ENCODE measurements around the gene DNAH1. TPM values are rescaled to one million over a fixed set of nuclear protein-coding genes. Genes with fewer than 3 reads are reported as not detected.

The DNAH1 gene
- total RNA-seq, 1 experiment from 2014 or later = 8.3 TPM

- H3K79me2 ChIP-seq (ENCODE audit: low read length) = no peaks in the 10 kb centered on the region
- 0 out of 2 replicates have a peak, but pooled peaks cover 5% of the 10 kb centered on the region for H4K20me1 ChIP-seq (ENCODE audit: insufficient read depth, low read depth, low read length)
- no peaks in the 10 kb centered on the region for H3K27me3 ChIP-seq (ENCODE audit: low read length)
- H3K27ac ChIP-seq (ENCODE audit: low read length) = no peak overlapping the region
- H3K9me3 ChIP-seq (ENCODE audit: low read length) = no peaks in the 10 kb centered on the region
- no peak for DNase-seq
- H3K4me1 ChIP-seq (ENCODE audit: low read length) = peaks cover 37% of the 10 kb centered on the region
- H2AFZ ChIP-seq (ENCODE audit: low read length) = no peak overlapping the region
- no peak overlapping the region for H3K4me2 ChIP-seq (ENCODE audit: low read depth, low read length, poor library complexity, severe bottlenecking)
- H3K9ac ChIP-seq (ENCODE audit: low read length) = no peak overlapping the region
- no peak overlapping the region for H3K4me3 ChIP-seq (ENCODE audit: low read length)
- no peaks in the 10 kb centered on the region for H3K36me3 ChIP-seq (ENCODE audit: insufficient read depth, low read length)
- no peaks in the 10 kb centered on the region for H3K9me2 ChIP-seq (replicated peaks; ENCODE audit: insufficient read depth, low read length)
Observed at GRCh38 chr3:52370531-52370930, 54.4 kb downstream of the DNAH1 start.

DNA sequence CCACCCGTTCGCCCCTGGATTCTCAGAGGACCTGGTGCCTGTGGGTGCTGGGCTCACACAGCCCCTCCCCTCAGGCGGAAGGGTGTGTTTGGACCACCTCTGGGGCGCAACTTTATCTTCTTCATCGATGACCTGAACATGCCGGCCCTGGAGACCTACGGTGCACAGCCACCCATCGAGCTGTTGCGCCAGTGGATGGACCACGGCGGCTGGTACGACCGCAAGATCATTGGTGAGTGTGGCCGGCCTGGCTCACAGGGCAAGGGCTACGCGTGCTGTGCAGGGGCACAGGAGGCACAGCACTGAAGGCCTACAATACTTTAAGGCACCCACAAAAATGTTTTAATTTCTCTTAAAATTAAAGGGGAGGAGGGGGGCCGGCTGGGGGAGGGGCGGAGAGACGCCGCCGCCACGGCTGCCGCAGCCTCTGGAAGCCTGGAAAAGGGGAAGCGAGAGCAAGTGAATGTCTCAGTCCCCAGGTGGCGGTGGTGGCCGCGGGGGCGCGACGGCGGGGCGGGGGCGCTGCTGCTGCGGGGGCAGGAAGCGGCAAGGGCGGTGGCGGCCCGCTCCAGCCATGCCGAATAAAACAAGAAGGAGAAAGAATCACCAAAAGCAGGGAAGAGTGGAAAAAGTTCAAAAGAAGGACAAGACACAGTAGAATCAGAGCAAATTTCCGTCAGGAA is 56.8 kb downstream of the DNAH1 start:
- H3K4me1 ChIP-seq (ENCODE audit: low read length) = peaks cover 37% of the 10 kb centered on the region
- H3K79me2 ChIP-seq (ENCODE audit: low read length) = no peaks in the 10 kb centered on the region
- 0 out of 2 replicates have a peak, but pooled peaks cover 5% of the 10 kb centered on the region for H4K20me1 ChIP-seq (ENCODE audit: insufficient read depth, low read depth, low read length)
- DNase-seq = peak; percentile 81
- H3K4me2 ChIP-seq (ENCODE audit: low read depth, low read length, poor library complexity, severe bottlenecking) = peak overlapping the region; percentile 80
- H2AFZ ChIP-seq (ENCODE audit: low read length) = no peak overlapping the region
- peak overlapping the region; percentile 42; the same call in 1 of the 2 replicates for H3K4me3 ChIP-seq (ENCODE audit: low read length)
- H3K9me3 ChIP-seq (ENCODE audit: low read length) = no peaks in the 10 kb centered on the region
- no peaks in the 10 kb centered on the region for H3K36me3 ChIP-seq (ENCODE audit: insufficient read depth, low read length)
- H3K27me3 ChIP-seq (ENCODE audit: low read length) = no peaks in the 10 kb centered on the region
- H3K9ac ChIP-seq (ENCODE audit: low read length) = peak overlapping the region; percentile 42
- H3K9me2 ChIP-seq (replicated peaks; ENCODE audit: insufficient read depth, low read length) = no peaks in the 10 kb centered on the region
- H3K27ac ChIP-seq (ENCODE audit: low read length) = no peak overlapping the region

GRCh38 chr3:52373676-52374075 is 57.6 kb downstream of the DNAH1 start:
- H3K4me1 ChIP-seq (ENCODE audit: low read length) = peaks cover 39% of the 10 kb centered on the region
- H3K9me2 ChIP-seq (replicated peaks; ENCODE audit: insufficient read depth, low read length) = no peaks in the 10 kb centered on the region
- no peaks in the 10 kb centered on the region for H3K27me3 ChIP-seq (ENCODE audit: low read length)
- 0 out of 2 replicates have a peak, but pooled peaks cover 5% of the 10 kb centered on the region for H4K20me1 ChIP-seq (ENCODE audit: insufficient read depth, low read depth, low read length)
- no peaks in the 10 kb centered on the region for H3K36me3 ChIP-seq (ENCODE audit: insufficient read depth, low read length)
- peak overlapping the region; percentile 42; the same call in 1 of the 2 replicates for H3K4me3 ChIP-seq (ENCODE audit: low read length)
- peak overlapping the region; percentile 42 for H3K9ac ChIP-seq (ENCODE audit: low read length)
- no peak for DNase-seq
- no peak overlapping the region for H3K27ac ChIP-seq (ENCODE audit: low read length)
- H3K79me2 ChIP-seq (ENCODE audit: low read length) = no peaks in the 10 kb centered on the region
- no peaks in the 10 kb centered on the region for H3K9me3 ChIP-seq (ENCODE audit: low read length)
- peak overlapping the region; percentile 80 for H3K4me2 ChIP-seq (ENCODE audit: low read depth, low read length, poor library complexity, severe bottlenecking)
- no peak overlapping the region for H2AFZ ChIP-seq (ENCODE audit: low read length)

DNA sequence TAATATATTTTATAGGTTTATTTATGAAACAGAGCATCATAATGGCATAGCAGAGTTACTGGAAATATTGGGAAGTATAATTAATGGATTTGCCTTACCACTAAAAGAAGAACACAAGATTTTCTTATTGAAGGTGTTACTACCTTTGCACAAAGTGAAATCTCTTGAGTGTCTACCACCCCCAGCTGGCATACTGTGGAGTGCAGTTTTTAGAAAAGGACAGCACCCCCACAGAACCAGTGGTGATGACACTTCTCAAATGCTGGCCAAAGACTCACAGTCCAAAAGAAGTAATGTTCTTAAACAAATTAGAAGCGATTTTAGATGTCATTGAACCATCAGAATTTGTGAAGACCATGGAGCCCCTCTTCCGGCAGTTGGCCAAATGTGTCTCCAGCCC is 58.1 kb downstream of the DNAH1 start:
- H3K4me1 ChIP-seq (ENCODE audit: low read length) = peaks cover 44% of the 10 kb centered on the region
- no peaks in the 10 kb centered on the region for H3K79me2 ChIP-seq (ENCODE audit: low read length)
- peak overlapping the region; percentile 2; the same call in 1 of the 2 replicates for H3K4me3 ChIP-seq (ENCODE audit: low read length)
- H2AFZ ChIP-seq (ENCODE audit: low read length) = no peak overlapping the region
- no peaks in the 10 kb centered on the region for H3K9me3 ChIP-seq (ENCODE audit: low read length)
- H3K36me3 ChIP-seq (ENCODE audit: insufficient read depth, low read length) = no peaks in the 10 kb centered on the region
- H3K27ac ChIP-seq (ENCODE audit: low read length) = no peak overlapping the region
- H3K9me2 ChIP-seq (replicated peaks; ENCODE audit: insufficient read depth, low read length) = no peaks in the 10 kb centered on the region
- 0 out of 2 replicates have a peak, but pooled peaks cover 5% of the 10 kb centered on the region for H4K20me1 ChIP-seq (ENCODE audit: insufficient read depth, low read depth, low read length)
- no peaks in the 10 kb centered on the region for H3K27me3 ChIP-seq (ENCODE audit: low read length)
- DNase-seq = peak; percentile 79
- peak overlapping the region; percentile 80 for H3K4me2 ChIP-seq (ENCODE audit: low read depth, low read length, poor library complexity, severe bottlenecking)
- H3K9ac ChIP-seq (ENCODE audit: low read length) = no peak overlapping the region

DNA sequence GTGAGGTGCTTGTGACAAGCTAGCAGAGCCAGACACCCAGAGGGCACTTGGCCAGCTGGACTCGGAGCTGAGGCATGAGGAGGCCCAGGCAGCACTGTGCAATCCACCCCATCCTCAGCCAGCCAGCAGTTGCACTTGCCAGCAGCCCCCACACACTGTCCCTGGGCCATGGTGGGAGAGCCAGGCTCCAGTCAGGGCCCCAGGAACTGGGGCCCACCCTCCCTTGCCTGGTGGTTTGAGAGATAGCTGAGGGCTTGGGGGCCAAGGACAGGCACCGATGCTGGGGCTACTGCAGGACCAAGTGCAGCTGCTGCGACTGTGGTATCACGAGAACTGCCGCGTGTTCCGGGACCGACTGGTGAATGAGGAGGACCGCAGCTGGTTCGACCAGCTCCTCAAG is 63.5 kb downstream of the DNAH1 start:
- H3K27ac ChIP-seq (ENCODE audit: low read length) = no peak overlapping the region
- H3K4me1 ChIP-seq (ENCODE audit: low read length) = peaks cover 20% of the 10 kb centered on the region
- no peak overlapping the region for H2AFZ ChIP-seq (ENCODE audit: low read length)
- H3K4me2 ChIP-seq (ENCODE audit: low read depth, low read length, poor library complexity, severe bottlenecking) = no peak overlapping the region
- DNase-seq = no peak
- H3K79me2 ChIP-seq (ENCODE audit: low read length) = no peaks in the 10 kb centered on the region
- no peak overlapping the region for H3K4me3 ChIP-seq (ENCODE audit: low read length)
- H3K9ac ChIP-seq (ENCODE audit: low read length) = no peak overlapping the region
- no peaks in the 10 kb centered on the region for H3K27me3 ChIP-seq (ENCODE audit: low read length)
- H4K20me1 ChIP-seq (ENCODE audit: insufficient read depth, low read depth, low read length) = no peaks in the 10 kb centered on the region
- no peaks in the 10 kb centered on the region for H3K36me3 ChIP-seq (ENCODE audit: insufficient read depth, low read length)
- no peaks in the 10 kb centered on the region for H3K9me2 ChIP-seq (replicated peaks; ENCODE audit: insufficient read depth, low read length)
- H3K9me3 ChIP-seq (ENCODE audit: low read length) = no peaks in the 10 kb centered on the region

DNA sequence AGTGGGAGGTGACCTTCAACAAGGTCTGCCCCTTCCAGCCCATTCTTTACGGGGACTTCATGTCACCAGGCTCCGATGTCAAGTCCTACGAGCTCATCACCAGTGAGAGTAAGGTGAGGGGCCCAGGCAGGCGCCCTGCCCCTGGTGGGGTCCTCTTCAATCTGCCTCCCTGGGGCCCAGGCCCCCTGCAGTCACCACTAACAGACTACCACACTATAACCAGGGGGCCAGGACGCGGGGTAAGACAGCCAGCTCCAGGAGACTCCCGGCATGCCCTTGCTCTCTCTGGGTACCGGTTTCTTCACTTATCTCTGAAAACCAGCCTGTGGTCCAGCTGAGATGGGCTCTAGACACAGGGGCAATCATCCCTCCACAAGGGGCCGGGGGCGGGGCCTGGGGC is 63.9 kb downstream of the DNAH1 start:
- no peak overlapping the region for H3K9ac ChIP-seq (ENCODE audit: low read length)
- H2AFZ ChIP-seq (ENCODE audit: low read length) = no peak overlapping the region
- DNase-seq = no peak

GRCh38 chr3:52381623-52382022 is 65.5 kb downstream of the DNAH1 start:
- Histone ChIP-seq H3K4me2 (ENCODE audit: low read depth, low read length, poor library complexity, severe bottlenecking) (no peak overlapping the region), H3K4me1 (ENCODE audit: low read length) (peaks cover 36% of the 10 kb centered on the region), H3K27me3 (ENCODE audit: low read length) (no peaks in the 10 kb centered on the region), H3K36me3 (ENCODE audit: insufficient read depth, low read length) (no peaks in the 10 kb centered on the region), H2AFZ (ENCODE audit: low read length) (no peak overlapping the region), H3K27ac (ENCODE audit: low read length) (no peak overlapping the region), H3K9ac (ENCODE audit: low read length) (no peak overlapping the region), H4K20me1 (ENCODE audit: insufficient read depth, low read depth, low read length) (no peaks in the 10 kb centered on the region), H3K79me2 (ENCODE audit: low read length) (no peaks in the 10 kb centered on the region), H3K4me3 (ENCODE audit: low read length) (no peak overlapping the region), H3K9me2 (replicated peaks; ENCODE audit: insufficient read depth, low read length) (no peaks in the 10 kb centered on the region), H3K9me3 (ENCODE audit: low read length) (no peaks in the 10 kb centered on the region)
- DNase-seq = no peak

More for the DNA sequence above, 63.9 kb downstream of the DNAH1 start:
- H3K36me3 ChIP-seq (ENCODE audit: insufficient read depth, low read length) = no peaks in the 10 kb centered on the region
- H3K27me3 ChIP-seq (ENCODE audit: low read length) = no peaks in the 10 kb centered on the region
- H3K9me3 ChIP-seq (ENCODE audit: low read length) = no peaks in the 10 kb centered on the region
- H3K79me2 ChIP-seq (ENCODE audit: low read length) = no peaks in the 10 kb centered on the region
- H3K4me2 ChIP-seq (ENCODE audit: low read depth, low read length, poor library complexity, severe bottlenecking) = no peak overlapping the region
- H3K4me1 ChIP-seq (ENCODE audit: low read length) = peaks cover 21% of the 10 kb centered on the region
- no peaks in the 10 kb centered on the region for H3K9me2 ChIP-seq (replicated peaks; ENCODE audit: insufficient read depth, low read length)
- no peaks in the 10 kb centered on the region for H4K20me1 ChIP-seq (ENCODE audit: insufficient read depth, low read depth, low read length)
- H3K27ac ChIP-seq (ENCODE audit: low read length) = no peak overlapping the region
- no peak overlapping the region for H3K4me3 ChIP-seq (ENCODE audit: low read length)

DNA sequence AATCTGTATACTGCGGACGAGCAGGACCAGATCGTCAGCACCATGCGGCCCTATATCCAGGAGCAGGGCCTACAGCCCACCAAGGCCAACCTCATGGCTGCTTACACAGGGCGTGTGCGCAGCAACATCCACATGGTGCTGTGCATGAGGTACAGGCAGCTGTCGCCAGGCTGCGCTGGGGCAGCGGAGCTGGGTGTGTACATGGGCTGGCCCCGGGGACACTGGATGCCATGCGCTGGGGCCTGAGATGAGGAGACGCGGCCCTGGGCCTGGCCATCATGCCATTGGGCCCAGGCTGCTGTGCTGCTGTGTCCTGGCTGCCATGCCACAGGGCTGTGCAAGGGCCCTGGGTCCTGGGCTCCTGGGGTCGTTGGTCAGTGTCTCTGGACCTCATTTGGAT is 67.3 kb downstream of the DNAH1 start:
- no peak overlapping the region for H3K27ac ChIP-seq (ENCODE audit: low read length)
- no peak overlapping the region for H3K4me3 ChIP-seq (ENCODE audit: low read length)
- H3K9me2 ChIP-seq (replicated peaks; ENCODE audit: insufficient read depth, low read length) = no peaks in the 10 kb centered on the region
- peaks cover 54% of the 10 kb centered on the region for H3K4me1 ChIP-seq (ENCODE audit: low read length)
- no peaks in the 10 kb centered on the region for H3K9me3 ChIP-seq (ENCODE audit: low read length)
- no peak overlapping the region for H3K9ac ChIP-seq (ENCODE audit: low read length)
- no peak overlapping the region for H3K4me2 ChIP-seq (ENCODE audit: low read depth, low read length, poor library complexity, severe bottlenecking)
- no peaks in the 10 kb centered on the region for H3K79me2 ChIP-seq (ENCODE audit: low read length)
- H4K20me1 ChIP-seq (ENCODE audit: insufficient read depth, low read depth, low read length) = no peaks in the 10 kb centered on the region
- H3K36me3 ChIP-seq (ENCODE audit: insufficient read depth, low read length) = no peaks in the 10 kb centered on the region
- no peaks in the 10 kb centered on the region for H3K27me3 ChIP-seq (ENCODE audit: low read length)
- H2AFZ ChIP-seq (ENCODE audit: low read length) = no peak overlapping the region
- no peak for DNase-seq

Measured in Karpas-422 (cell line).